ENCODE data around the gene SRGAP2C.
"Not testable (repeated sequence)": the region's sequence is repeated elsewhere in the genome, so short reads cannot be mapped to it uniquely, and the experiment has no call there.

SRGAP2C gene

DNA sequence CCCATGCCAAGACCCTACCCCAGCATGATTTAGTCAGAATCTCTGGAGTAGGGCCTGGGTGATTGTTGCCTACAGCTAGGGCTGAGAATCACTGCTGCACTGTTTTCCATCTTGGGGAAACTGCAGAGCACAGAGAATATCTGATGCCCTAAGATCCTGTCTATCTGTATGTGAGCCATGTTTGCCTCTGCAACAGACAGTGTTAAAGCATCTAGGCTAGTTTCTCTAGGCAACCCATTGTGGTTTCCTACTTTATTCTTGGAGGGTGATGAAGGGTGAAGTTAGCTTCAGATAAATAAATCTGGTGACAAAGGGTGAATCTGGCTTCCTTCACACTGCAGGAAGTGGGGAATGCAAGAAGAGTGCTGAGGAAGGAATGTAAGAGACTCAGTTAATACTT, 147.4 kb downstream of the SRGAP2C start:
- in situ Hi-C loops (cut with HindIII; ENCODE audit: low sequenced_read_pairs), result not testable (repeated sequence)

DNA sequence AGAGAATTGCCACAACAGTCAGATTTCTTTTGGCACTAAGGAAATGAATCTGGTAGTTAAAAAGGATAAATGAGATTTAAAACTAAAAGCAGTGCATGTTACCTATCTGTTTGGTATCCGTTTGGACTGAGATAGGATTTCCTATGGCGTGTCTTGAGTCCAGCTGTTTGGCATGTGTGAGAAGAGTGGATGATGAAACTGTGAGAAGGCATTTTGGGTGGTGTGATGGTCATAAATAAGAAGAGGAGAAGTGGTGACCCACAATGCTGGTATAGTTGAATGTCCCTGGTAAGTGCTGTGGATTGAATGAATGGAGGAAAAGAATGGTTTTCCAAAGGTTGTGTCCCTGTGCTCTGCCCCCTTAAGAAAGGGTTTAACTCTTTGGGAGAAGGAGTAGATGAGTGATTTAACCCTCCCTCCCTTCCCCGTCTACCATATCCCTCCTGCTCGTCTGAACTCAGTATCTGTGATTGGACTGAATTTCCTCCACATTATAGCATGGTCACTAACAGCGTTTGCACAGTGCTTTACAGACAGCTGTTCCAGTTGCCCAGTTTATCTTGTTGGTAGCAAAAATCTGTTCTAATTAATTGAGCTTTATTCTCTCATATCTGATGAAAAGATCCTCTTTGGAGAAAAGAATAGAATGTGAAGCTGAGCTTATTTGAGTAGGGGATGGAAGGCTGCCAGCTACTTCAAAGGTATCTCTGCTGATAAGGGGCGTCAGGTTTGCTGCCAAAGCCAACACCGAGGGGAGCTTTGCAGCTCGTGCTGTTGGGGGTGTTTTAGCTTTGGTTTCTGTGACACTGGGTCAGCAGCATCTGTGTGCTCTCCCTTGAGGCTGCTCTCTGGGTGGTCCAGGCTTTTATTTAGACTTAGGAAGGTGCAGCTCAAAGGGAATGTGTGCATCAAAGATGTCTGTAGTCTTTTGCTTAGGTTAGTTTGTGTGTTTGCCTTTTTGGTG, 148.1 kb downstream of the SRGAP2C start:
- in situ Hi-C loops (cut with HindIII; ENCODE audit: low sequenced_read_pairs), result not testable (repeated sequence)

- in situ Hi-C loops (cut with HindIII; ENCODE audit: low sequenced_read_pairs), result not testable (repeated sequence)
These were observed 153.2 kb downstream of the SRGAP2C start for GRCh38 chr1:121337958-121338357.

GRCh38 chr1:121339611-121340010, 154.8 kb downstream of the SRGAP2C start:
- in situ Hi-C loops (cut with HindIII; ENCODE audit: low sequenced_read_pairs), result not testable (repeated sequence)

DNA sequence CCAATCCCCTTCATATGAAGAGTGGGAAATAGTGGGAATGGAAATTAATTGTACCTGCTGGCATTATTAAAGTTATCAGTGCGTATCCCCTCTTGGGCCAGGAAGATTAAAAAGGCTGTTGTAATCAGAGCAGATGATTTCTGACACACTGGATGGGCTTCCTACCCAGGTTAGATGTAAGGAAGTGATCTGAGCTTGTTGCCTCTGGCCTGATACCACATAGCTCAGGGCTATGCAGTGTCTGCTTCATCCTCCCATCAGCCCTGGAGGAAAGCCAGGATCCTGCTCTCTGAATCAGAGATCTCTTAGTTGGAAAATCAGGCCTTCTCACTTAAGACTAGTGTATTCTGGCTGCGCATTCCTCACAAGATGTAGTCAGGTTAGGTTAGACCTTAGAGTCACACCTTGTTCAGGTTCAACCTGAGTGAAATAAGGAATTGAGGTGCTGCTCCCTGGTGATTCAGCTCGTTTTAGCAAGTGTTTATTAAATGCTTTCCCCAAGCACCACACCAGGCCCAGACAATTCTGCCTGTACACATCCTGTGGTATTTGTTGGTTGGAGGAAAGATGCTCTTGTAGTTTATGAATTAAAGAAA, 158.6 kb downstream of the SRGAP2C start:
- in situ Hi-C loops (cut with HindIII; ENCODE audit: low sequenced_read_pairs), result not testable (repeated sequence)

GRCh38 chr1:121344355-121344754, 159.6 kb downstream of the SRGAP2C start:
- in situ Hi-C loops (cut with HindIII; ENCODE audit: low sequenced_read_pairs), result not testable (repeated sequence)

GRCh38 chr1:121346654-121347053, 161.9 kb downstream of the SRGAP2C start:
- in situ Hi-C loops (cut with HindIII; ENCODE audit: low sequenced_read_pairs), result not testable (repeated sequence)

DNA sequence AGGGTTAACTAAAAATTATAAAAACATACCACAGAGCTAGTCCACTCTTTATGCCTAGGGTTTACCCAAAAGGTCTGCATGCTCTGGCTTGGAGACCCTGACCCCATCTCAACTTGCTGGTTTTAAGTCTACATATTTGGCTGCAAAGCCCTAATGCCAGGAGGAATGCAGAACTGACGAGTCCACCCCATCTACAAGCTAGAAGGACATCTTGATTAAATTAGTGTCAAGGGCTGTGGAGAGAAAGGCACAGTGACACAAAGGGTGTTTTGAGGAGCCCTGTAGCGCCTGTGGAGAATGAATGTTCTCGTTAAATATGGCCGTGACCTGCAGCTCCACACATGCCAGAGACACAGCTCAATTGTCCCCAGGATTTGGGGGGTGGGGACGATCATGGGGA, 162.7 kb downstream of the SRGAP2C start:
- in situ Hi-C loops (cut with HindIII; ENCODE audit: low sequenced_read_pairs), result not testable (repeated sequence)

- in situ Hi-C loops (cut with HindIII; ENCODE audit: low sequenced_read_pairs), result not testable (repeated sequence)
These were observed 163.3 kb downstream of the SRGAP2C start for GRCh38 chr1:121348115-121348514.

DNA sequence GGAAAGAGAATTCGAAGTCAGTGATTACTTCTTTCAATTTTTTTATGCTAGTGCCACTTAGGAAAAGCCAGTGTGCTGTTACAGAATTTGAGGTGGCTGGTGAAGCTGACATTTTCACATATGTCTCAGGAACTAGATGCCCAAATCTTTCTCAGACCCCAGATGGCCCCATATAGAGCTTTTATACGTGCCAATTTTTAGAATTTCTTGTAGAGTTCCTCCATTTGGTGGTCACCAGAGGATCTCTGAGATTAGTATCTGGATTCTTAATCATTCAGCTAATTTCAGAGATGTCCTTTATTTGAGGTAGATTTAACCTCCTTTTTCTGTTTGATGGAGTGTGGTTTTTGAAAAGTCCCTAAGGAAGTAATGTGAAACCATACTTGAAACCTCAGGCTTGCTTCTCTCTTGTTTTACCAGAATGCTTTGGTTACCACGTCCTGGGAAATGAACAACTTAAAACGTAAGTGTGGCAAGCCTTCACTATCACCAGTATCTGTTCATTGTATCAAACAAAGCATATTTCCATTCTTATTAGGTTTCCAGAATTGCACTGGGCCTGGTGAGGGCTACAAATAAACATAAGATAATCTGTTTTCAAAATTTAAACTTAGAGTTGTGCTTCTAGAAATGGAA, 164.7 kb downstream of the SRGAP2C start:
- in situ Hi-C loops (cut with HindIII; ENCODE audit: low sequenced_read_pairs), result not testable (repeated sequence)

- in situ Hi-C loops (cut with HindIII; ENCODE audit: low sequenced_read_pairs), result not testable (repeated sequence)
These were observed 171.1 kb downstream of the SRGAP2C start for GRCh38 chr1:121355711-121356420.

- in situ Hi-C loops (cut with HindIII; ENCODE audit: low sequenced_read_pairs), result not testable (repeated sequence)
These were observed 172.0 kb downstream of the SRGAP2C start for GRCh38 chr1:121356819-121357218.

DNA sequence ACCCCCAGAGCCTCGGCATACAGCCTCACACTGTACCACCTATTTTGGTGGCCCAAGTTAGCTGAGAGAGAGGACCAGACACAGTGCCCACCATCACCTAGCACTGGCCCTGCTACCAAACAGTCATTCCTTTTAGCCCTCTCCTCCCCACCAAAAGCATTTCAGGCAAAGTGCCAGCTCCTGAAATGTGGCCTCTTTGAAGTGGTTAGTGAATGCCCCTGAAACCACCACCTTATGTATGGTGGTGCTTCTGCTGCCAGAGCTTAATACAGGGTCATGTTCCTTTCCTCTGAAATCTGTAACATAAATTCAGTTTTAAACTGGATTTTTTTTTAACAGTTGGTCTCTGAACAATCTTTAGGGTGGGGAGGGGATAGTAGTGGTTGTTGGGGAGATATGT, 175.8 kb downstream of the SRGAP2C start:
- in situ Hi-C loops (cut with HindIII; ENCODE audit: low sequenced_read_pairs), result not testable (repeated sequence)

DNA sequence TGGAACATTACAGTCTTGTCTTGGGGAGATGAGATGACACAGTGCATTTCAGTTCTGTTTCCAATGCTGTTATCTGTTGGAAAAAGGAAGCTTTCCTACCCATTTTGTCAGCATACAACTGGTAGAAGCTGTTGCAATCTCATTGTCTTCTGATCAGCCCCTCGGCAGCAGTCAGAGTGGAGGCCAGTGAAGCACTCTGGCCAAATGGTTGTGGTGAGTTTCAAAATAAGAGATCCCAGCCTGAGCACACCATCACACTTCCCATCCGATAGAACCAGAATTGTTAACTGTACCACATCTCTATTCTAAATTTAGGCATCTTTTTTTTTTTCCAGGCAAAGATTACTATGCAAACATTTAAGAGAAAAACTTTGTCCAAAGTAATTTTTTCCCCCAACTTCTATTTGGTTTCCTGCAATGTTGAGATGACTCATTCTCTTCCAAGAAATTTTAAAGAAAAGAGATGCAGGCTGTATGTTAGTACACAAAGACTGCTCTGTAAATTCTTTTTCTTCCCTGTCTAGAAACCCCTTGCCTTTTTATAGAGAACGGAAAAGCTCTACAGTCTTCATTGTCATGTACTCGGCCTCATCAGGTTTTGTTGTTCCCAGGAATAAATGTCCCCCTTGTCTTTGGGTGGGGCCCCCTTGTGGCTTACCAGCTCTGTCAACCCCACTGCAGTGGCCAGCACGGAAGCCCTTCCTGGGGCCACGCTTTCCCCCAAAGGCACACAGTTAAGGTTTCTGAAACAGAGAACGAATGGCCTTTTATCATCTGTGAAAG, 176.9 kb downstream of the SRGAP2C start:
- in situ Hi-C loops (cut with HindIII; ENCODE audit: low sequenced_read_pairs), result not testable (repeated sequence)

- in situ Hi-C loops (cut with HindIII; ENCODE audit: low sequenced_read_pairs), result not testable (repeated sequence)
These were observed 177.6 kb downstream of the SRGAP2C start for GRCh38 chr1:121362234-121362883.

- in situ Hi-C loops (cut with HindIII; ENCODE audit: low sequenced_read_pairs), result not testable (repeated sequence)
These were observed 180.5 kb downstream of the SRGAP2C start for GRCh38 chr1:121365316-121365715.

DNA sequence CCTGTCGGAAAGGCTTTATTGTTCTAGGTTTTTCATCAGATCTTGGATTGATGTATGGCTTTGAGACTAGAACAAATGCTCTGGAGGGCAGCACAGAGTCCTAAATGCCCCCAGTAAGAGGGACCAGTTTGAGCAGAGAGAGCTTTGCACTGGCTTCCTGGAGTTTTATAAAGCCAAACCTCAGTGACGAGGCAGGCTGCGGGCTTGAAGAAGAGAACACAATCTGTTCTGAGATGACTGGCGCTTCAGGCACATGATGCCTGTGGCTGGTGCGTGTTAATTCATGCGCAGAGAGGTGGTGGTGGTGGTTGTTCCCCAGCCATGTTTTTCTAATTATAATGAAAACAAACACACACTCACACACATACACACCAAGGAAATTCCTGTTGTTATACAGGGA, 180.9 kb downstream of the SRGAP2C start:
- in situ Hi-C loops (cut with HindIII; ENCODE audit: low sequenced_read_pairs), result not testable (repeated sequence)

DNA sequence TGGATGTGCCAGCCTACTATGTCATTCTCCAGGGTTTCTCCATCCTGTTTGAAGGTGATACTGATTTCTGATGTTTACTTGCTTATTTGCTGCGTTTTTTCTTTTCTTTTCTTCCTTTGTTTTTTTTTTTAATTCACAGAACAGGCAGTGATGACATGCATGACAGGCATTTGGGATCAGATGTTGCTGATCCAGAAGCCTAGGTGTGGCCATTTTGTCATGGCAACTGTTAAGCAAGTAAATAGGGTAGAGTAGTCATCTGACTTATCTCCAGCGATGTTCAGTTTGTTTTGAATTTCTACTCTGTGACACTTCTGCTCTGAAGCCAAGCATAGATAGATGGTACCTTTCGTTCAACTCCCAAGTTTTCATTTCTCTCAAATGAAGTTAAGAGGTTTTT, 181.4 kb downstream of the SRGAP2C start:
- in situ Hi-C loops (cut with HindIII; ENCODE audit: low sequenced_read_pairs), result not testable (repeated sequence)

DNA sequence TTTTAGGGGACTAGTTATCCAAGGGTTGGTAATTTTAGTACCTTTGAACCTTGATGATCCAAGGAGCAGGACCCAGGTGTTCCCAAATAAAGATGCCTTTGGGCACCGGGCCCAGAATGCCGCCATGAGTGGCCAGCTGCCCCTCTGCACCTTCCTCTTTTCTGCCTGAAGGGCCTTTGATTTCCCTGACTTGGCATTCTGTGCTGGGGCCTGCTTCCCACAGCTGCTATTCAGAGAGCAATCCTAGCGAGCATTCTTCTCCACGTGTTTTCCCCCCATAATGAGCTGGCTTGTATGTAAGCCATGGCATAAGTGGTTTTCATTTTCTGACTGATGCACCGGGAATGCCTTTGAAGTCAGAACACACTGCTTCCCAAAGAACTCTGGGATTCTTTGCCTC, 184.1 kb downstream of the SRGAP2C start:
- in situ Hi-C loops (cut with HindIII; ENCODE audit: low sequenced_read_pairs), result not testable (repeated sequence)

- in situ Hi-C loops (cut with HindIII; ENCODE audit: low sequenced_read_pairs), result not testable (repeated sequence)
These were observed 185.2 kb downstream of the SRGAP2C start for GRCh38 chr1:121369959-121370358.

Data from DLD1 (cell line).